Neuronal stem cell (in vitro differentiated cells): ENCODE results near the gene LCN1.

Experiments used
- DNase-seq: peaks from one replicate; pipeline ENCODE4 v3.0.0-alpha.2; 2013; ENCODE audit warnings: low spot score
- H2AFZ ChIP-seq: one replicate; pipeline ENCODE4 v1.6.1; 2013; ENCODE audit warnings: mild to moderate bottlenecking, low read length, inconsistent platforms
- H2AK5ac ChIP-seq: 2 replicates; pipeline ENCODE4 v1.6.1; 2013; ENCODE audit warnings: low read depth, mild to moderate bottlenecking, inconsistent platforms, low read length, moderate library complexity, mixed read lengths
- H2BK120ac ChIP-seq: 2 replicates; pipeline ENCODE4 v1.6.1; 2013; ENCODE audit warnings: low read depth, mild to moderate bottlenecking, inconsistent platforms, low read length, moderate library complexity, mixed read lengths
- H2BK12ac ChIP-seq: one replicate; pipeline ENCODE4 v1.6.1; 2013; ENCODE audit warnings: low read length, inconsistent platforms
- H2BK15ac ChIP-seq: 2 replicates; pipeline ENCODE4 v1.6.1; 2013; ENCODE audit warnings: mild to moderate bottlenecking, low read length, inconsistent platforms, mixed read lengths
- H2BK5ac ChIP-seq: one replicate; pipeline ENCODE4 v1.6.1; 2013; ENCODE audit warnings: inconsistent platforms, mild to moderate bottlenecking, low read length, moderate library complexity
- H3K14ac ChIP-seq: one replicate; pipeline ENCODE4 v1.6.1; 2013; ENCODE audit warnings: low read length, inconsistent platforms
- H3K18ac ChIP-seq: 2 replicates; pipeline ENCODE4 v1.6.1; 2013; ENCODE audit warnings: low read length, inconsistent platforms
- H3K23ac ChIP-seq: 2 replicates; pipeline ENCODE4 v1.6.1; 2013; ENCODE audit warnings: low read depth, mild to moderate bottlenecking, mixed read lengths, low read length, inconsistent platforms; ENCODE audit not compliant: poor library complexity
- H3K27ac ChIP-seq: replicated peaks from 3 replicates; pipeline ENCODE4 v1.5.1; 2013; ENCODE audit warnings: low read length, inconsistent platforms
- H3K27me3 ChIP-seq, 3 experiments: 2 replicates each; pipeline ENCODE4 v1.6.1; 2013; ENCODE audit warnings: low read length in 3 of 3, mild to moderate bottlenecking in 2 of 3, inconsistent platforms in 1 of 3, low read depth in 1 of 3, mixed read lengths in 1 of 3, moderate library complexity in 1 of 3; ENCODE audit not compliant: control insufficient read depth in 3 of 3, insufficient read depth in 3 of 3
- H3K36me3 ChIP-seq, 2 donors: replicated peaks in 1 of 2; 2 replicates each; pipeline ENCODE4 v1.6.1; 2013; ENCODE audit warnings: low read length in 2 of 2; ENCODE audit not compliant: control insufficient read depth in 2 of 2, insufficient read depth in 2 of 2
- H3K4ac ChIP-seq: 2 replicates; pipeline ENCODE4 v1.6.1; 2013; ENCODE audit warnings: inconsistent platforms, mild to moderate bottlenecking, low read length, moderate library complexity
- H3K4me1 ChIP-seq, 2 donors: 1 replicate in 1 of 2; 2 replicates in 1 of 2; pipeline ENCODE4 v1.6.1; 2013; ENCODE audit warnings: low read length in 2 of 2, low read depth in 1 of 2; ENCODE audit not compliant: control insufficient read depth in 2 of 2, insufficient read depth in 1 of 2
- H3K4me2 ChIP-seq: one replicate; pipeline ENCODE4 v1.6.1; 2013; ENCODE audit warnings: mild to moderate bottlenecking, low read length, inconsistent platforms; ENCODE audit not compliant: insufficient read depth, poor library complexity, severe bottlenecking
- H3K4me3 ChIP-seq, 2 donors: 2 replicates each; pipeline ENCODE4 v1.5.1; 2013; ENCODE audit warnings: low read length in 2 of 2, mild to moderate bottlenecking in 2 of 2, inconsistent platforms in 1 of 2, moderate library complexity in 1 of 2
- H3K79me1 ChIP-seq: one replicate; pipeline ENCODE4 v1.6.1; 2013; ENCODE audit warnings: low read depth, mild to moderate bottlenecking, inconsistent platforms, low read length, moderate library complexity
- H3K9ac ChIP-seq: one replicate; pipeline ENCODE4 v1.6.1; 2013; ENCODE audit warnings: mild to moderate bottlenecking, low read depth, low read length, inconsistent platforms; ENCODE audit not compliant: poor library complexity
- H3K9me3 ChIP-seq, 2 donors: replicated peaks in 1 of 2; 2 replicates each; pipeline versions ENCODE3 to v1.6.1; 2013; ENCODE audit warnings: low read length in 2 of 2, mild to moderate bottlenecking in 2 of 2, inconsistent platforms in 1 of 2, low read depth in 1 of 2, mixed read lengths in 1 of 2, moderate library complexity in 1 of 2; ENCODE audit not compliant: control insufficient read depth in 2 of 2, insufficient read depth in 1 of 2
- H4K8ac ChIP-seq: one replicate; pipeline ENCODE4 v1.6.1; 2013; ENCODE audit warnings: low read depth, mild to moderate bottlenecking, inconsistent platforms, low read length, moderate library complexity
- H4K91ac ChIP-seq: one replicate; pipeline ENCODE4 v1.6.1; 2013; ENCODE audit warnings: low read length, low read depth, mild to moderate bottlenecking, inconsistent platforms; ENCODE audit not compliant: poor library complexity
- WGBS, 2 donors: extraction: QIAGEN DNeasy Blood & Tissue Kit; methylation state at CpG; one replicate each; pipeline ENCODE4 v1.1.7; 2013; ENCODE audit warnings: missing lambda C conversion rate in 2 of 2, mixed read lengths in 1 of 2; ENCODE audit not compliant: insufficient read length in 2 of 2, insufficient replicate concordance in 1 of 2; ENCODE audit errors: extremely low coverage in 2 of 2; 5-methylcytosine and 5-hydroxymethylcytosine counted together

Gene LCN1

GRCh38 chr9:135479469-135480052 lies 41.7 kb upstream of the LCN1 start, which contains the start of gene PPP1R26:
Gene PPP1R26, plus strand, starts transcription at chr9:135479782. Its CDS starts 4,729 bp downstream, at chr9:135484511.
- Histone ChIP-seq H2BK12ac (peak within 1 kb of the TSS; percentile 58), H3K4me1 (peaks cover 3 to 7% of the 10 kb centered on the region in 2 donors), H4K91ac (no peak within 1 kb of the TSS), H2AFZ (peak within 1 kb of the TSS; percentile 90), H3K9ac (peak within 1 kb of the TSS; percentile 91), H3K23ac (peak within 1 kb of the TSS; percentile 73), H3K27me3 (no peaks in the 10 kb centered on the region), H3K18ac (peak within 1 kb of the TSS; percentile 97), H3K4me3 (peak within 1 kb of the TSS; percentile 90 to 91), H3K4ac (no peak within 1 kb of the TSS), H3K36me3 (peaks cover 16 to 21% of the 10 kb centered on the region in 2 donors), H2BK5ac (peak within 1 kb of the TSS; percentile 71), H2AK5ac (peak within 1 kb of the TSS; percentile 94), H3K9me3 (peaks cover 0 to 2% of the 10 kb centered on the region in 2 donors), H3K4me2 (peak within 1 kb of the TSS; percentile 94), H2BK15ac (peak within 1 kb of the TSS; percentile 75), H3K79me1 (peaks cover 12% of the 10 kb centered on the region), H3K27ac (no peak within 1 kb of the TSS), H3K14ac (peak within 1 kb of the TSS; percentile 89), H4K8ac (peak within 1 kb of the TSS; percentile 92), H2BK120ac (no peak within 1 kb of the TSS)
- DNase-seq, result peak; percentile 31
- no CpG with 5 or more reads among the region's 103 CpGs for WGBS, 2 donors

GRCh38 chr9:135480071-135480939 lies 40.9 kb upstream of the LCN1 start:
- H4K8ac ChIP-seq, result peak overlapping the region; percentile 17
- WGBS, 2 donors, result no CpG with 5 or more reads among the region's 76 CpGs
- H3K4me1 ChIP-seq, result peaks cover 3 to 4% of the 10 kb centered on the region in 2 donors
- peak overlapping the region; percentile 75 for H2BK15ac ChIP-seq
- DNase-seq, result peak; percentile 27
- peaks cover 17% of the 10 kb centered on the region for H3K79me1 ChIP-seq
- H2AFZ ChIP-seq, result peak overlapping the region; percentile 89
- peak overlapping the region; percentile 71 for H2BK5ac ChIP-seq
- peak overlapping the region; percentile 89 for H3K14ac ChIP-seq
- H3K23ac ChIP-seq, result peak overlapping the region; percentile 73
- H4K91ac ChIP-seq, result no peak overlapping the region
- peaks cover 0 to 2% of the 10 kb centered on the region in 2 donors for H3K9me3 ChIP-seq
- no peak overlapping the region for H3K27ac ChIP-seq
- H2BK120ac ChIP-seq, result no peak overlapping the region
- peak overlapping the region; percentile 97 for H3K18ac ChIP-seq
- H3K27me3 ChIP-seq, result no peaks in the 10 kb centered on the region
- peak overlapping the region; percentile 83 for H2AK5ac ChIP-seq
- H3K4me3 ChIP-seq, result peak overlapping the region; percentile 90 to 91
- peak overlapping the region; percentile 91 for H3K9ac ChIP-seq
- H3K4ac ChIP-seq, result no peak overlapping the region
- H3K36me3 ChIP-seq, result peaks cover 24 to 29% of the 10 kb centered on the region in 2 donors
- H3K4me2 ChIP-seq, result peak overlapping the region; percentile 80
- H2BK12ac ChIP-seq, result peak overlapping the region; percentile 58

GRCh38 chr9:135480940-135481310 lies 40.3 kb upstream of the LCN1 start:
- H3K36me3 ChIP-seq, result peaks cover 30 to 35% of the 10 kb centered on the region in 2 donors
- H3K27ac ChIP-seq, result no peak overlapping the region
- H2BK120ac ChIP-seq, result no peak overlapping the region
- H4K91ac ChIP-seq, result no peak overlapping the region
- H3K4me3 ChIP-seq, result peak overlapping the region; percentile 90 to 91
- H3K4me1 ChIP-seq, result peaks cover 3 to 4% of the 10 kb centered on the region in 2 donors
- no peak overlapping the region for H3K4ac ChIP-seq
- peak overlapping the region; percentile 91 for H3K9ac ChIP-seq
- no peak overlapping the region for H2BK12ac ChIP-seq
- H2BK5ac ChIP-seq, result peak overlapping the region; percentile 71
- H3K79me1 ChIP-seq, result peaks cover 17% of the 10 kb centered on the region
- peak overlapping the region; percentile 80 for H3K4me2 ChIP-seq
- no peak for DNase-seq
- H3K27me3 ChIP-seq, result no peaks in the 10 kb centered on the region
- H4K8ac ChIP-seq, result no peak overlapping the region
- H2AFZ ChIP-seq, result peak overlapping the region; percentile 89
- H2AK5ac ChIP-seq, result peak overlapping the region; percentile 83
- peaks cover 0 to 2% of the 10 kb centered on the region in 2 donors for H3K9me3 ChIP-seq
- H3K18ac ChIP-seq, result peak overlapping the region; percentile 97
- H2BK15ac ChIP-seq, result peak overlapping the region; percentile 75
- H3K23ac ChIP-seq, result no peak overlapping the region
- WGBS, 2 donors, result no CpG with 5 or more reads among the region's 11 CpGs
- peak overlapping the region; percentile 89 for H3K14ac ChIP-seq
